ENCODE measurements around the gene STAT5B.

Gene STAT5B

DNA sequence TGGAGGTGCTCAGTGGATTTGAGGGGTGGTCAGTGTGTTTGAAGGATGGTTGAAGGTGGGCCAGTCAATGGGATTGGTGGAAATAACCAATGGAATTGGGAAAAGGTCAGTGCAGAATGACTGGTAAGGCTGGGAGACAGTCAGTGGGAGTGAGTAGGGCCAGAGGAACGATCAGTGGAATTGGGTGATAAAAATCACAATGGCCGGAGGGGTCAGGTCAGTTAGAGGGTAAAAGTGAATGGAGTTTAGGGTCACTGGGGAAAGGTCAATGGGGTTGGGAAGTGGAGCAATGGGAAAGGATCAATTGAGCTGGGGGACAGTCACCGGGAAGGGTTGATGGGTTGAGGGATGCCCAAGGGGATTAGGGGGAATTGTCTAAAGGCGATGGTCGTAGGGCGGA lies 110.4 kb downstream of the STAT5B start:
- Mint-ChIP-seq H3K36me3 (no peaks in the 10 kb centered on the region), H3K4me3 (no peak overlapping the region), H3K4me1 (peaks cover 8% of the 10 kb centered on the region), H3K9me3 (no peaks in the 10 kb centered on the region), H3K27ac (no peak overlapping the region)
- ATAC-seq = no peak
- no peak for DNase-seq (ENCODE audit: low spot score in 2 of 2)

DNA sequence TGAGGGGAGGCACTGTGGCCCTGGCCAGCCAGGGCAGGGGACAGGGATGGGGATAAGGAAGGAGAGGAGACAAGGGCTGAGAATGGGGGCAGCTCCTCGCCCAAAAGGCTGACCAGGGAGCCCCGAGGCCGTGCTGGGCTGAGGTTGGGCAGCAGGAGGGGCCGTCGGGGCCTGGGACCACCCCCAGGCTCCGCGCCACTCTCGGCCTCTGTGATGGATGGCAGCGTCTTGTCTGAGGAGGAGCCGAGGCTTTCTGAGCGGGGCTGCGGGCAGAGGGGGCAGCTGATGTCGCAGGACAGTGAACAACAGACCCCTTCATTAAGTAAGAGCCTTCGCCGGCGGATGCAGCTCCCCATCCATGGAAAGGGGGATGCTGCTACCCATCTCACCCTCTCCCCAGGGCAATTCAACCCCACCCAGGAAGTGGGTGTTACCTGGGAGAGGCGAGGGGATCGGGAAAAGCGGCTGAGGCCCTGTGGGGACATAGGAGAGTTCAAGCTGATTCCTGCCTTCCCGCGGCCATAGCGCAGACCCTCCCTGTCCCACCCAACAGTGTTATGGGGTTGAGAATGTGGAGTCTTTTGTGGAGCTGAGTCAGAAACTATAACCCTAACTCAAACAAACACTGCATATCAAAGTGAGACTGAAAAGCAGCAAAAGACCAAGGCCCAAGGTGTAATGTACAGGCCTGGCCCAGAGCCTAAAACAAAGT lies 112.3 kb downstream of the STAT5B start:
- H3K36me3 Mint-ChIP-seq = no peaks in the 10 kb centered on the region
- H3K27ac Mint-ChIP-seq = no peak overlapping the region
- no peaks in the 10 kb centered on the region for H3K9me3 Mint-ChIP-seq
- H3K4me1 Mint-ChIP-seq = peaks cover 8% of the 10 kb centered on the region
- DNase-seq (ENCODE audit: low spot score in 2 of 2) = no peak
- no peak for ATAC-seq
- no peak overlapping the region for H3K4me3 Mint-ChIP-seq

DNA sequence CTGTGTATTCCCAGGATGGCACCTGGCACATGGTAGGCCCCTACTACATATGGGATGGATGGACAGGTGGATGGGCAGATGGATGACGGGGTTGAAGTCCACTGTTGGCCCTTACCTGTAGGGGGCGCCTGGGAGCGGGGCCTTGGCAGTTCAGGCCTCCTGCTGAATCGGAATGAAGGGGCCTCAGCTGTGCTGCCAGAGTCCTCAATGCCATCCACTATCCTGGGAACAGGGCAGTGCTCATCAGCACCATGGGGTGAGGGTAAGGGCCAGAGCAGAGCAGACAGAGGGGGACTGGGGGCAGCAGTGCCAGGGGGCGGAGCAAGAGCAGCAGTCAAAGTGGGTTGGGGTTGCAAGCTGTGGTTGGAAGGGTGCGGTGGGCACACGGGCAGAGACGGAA lies 113.1 kb downstream of the STAT5B start:
- no peaks in the 10 kb centered on the region for H3K9me3 Mint-ChIP-seq
- H3K27ac Mint-ChIP-seq = peak overlapping the region; percentile 32
- H3K4me1 Mint-ChIP-seq = peaks cover 8% of the 10 kb centered on the region
- DNase-seq (ENCODE audit: low spot score in 2 of 2) (peak; percentile 44 to 76), ATAC-seq (peak; percentile 57)
- no peaks in the 10 kb centered on the region for H3K36me3 Mint-ChIP-seq
- no peak overlapping the region for H3K4me3 Mint-ChIP-seq

DNA sequence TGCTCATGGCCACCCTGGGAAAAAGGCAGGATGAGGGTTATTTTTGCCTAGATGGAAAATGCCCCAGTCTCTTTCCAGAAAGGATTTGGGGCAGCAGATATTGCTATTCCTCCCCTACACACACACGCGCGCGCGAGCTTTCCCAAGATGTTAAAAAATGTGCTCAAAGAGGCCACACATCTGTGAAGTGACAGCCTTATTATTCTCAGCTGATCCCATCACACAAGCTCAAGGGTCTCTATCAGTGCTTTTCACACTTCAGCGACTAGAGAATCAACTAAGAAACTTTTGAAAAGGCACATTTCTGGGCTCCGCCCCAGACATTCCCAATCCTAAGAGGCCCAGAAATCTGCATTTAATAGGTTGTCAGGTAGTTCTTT lies 115.7 kb downstream of the STAT5B start:
- Mint-ChIP-seq H3K4me3 (no peak overlapping the region), H3K4me1 (peaks cover 16% of the 10 kb centered on the region), H3K27ac (no peak overlapping the region), H3K36me3 (no peaks in the 10 kb centered on the region), H3K9me3 (no peaks in the 10 kb centered on the region)
- no peak for DNase-seq (ENCODE audit: low spot score in 2 of 2)
- no peak for ATAC-seq

DNA sequence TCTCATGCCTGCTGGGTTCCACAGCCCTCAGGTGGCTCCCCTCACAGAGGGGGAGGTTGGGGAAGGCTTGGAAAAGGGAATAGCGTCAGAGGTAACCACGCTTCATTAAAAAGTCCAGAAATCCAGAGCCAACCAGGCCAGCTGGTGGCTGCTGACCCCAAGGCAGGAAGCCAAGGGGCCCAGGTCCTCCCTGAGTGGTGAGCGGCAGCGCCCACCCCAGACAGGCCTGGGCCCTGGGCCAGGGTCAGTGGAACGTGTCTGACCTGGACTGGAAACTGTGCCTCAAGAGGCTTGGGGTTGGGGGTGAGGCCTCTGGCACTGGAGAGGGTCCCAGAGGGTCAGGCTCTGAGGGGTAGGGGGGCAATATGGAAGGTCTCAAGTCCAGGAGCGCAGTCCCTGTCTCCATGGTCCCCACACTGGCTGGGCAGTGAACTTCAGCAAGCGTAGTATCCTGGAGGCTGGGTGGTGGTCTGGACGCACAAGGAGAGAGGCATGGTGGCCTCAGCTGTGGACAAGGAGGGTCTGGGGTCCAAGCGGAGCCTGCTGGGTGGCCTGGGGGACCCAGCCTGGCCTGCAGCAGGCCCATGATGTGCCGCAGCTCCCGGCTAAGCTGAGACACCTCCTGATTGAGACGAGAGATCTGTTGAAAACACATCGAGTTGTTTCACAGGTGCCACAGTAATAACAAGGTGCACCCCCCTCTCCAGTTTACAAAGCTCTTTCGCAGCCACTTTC lies 116.2 kb downstream of the STAT5B start:
- DNase-seq (ENCODE audit: low spot score in 2 of 2) (no peak), ATAC-seq (no peak)
- Mint-ChIP-seq H3K36me3 (no peaks in the 10 kb centered on the region), H3K4me3 (no peak overlapping the region), H3K9me3 (no peaks in the 10 kb centered on the region), H3K4me1 (peaks cover 16% of the 10 kb centered on the region), H3K27ac (no peak overlapping the region)

DNA sequence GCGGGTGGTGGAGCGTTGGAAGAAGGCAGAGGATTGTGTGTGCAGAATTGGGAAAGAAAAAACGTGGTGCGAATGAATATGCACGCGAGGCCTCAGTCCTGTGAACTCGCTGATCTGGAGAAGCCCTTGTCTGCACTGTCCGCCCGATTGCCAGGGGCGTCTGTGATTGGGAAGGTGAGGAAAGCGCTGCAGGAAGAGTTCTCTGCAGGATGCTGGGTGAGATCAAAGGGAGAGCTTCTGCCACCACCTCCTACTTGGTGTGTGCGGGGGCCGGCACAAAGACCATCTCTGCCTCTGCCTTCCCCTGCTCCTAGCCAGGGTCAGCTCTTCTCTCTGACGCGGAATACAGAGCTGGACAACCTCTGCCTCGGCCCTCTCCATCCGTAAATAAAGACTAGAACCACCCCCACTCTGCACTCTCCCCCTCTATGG lies 120.6 kb downstream of the STAT5B start:
- H3K4me1 Mint-ChIP-seq = peaks cover 35% of the 10 kb centered on the region
- peak overlapping the region; percentile 95 for H3K27ac Mint-ChIP-seq
- ATAC-seq (no peak), DNase-seq (ENCODE audit: low spot score in 2 of 2) (no peak)
- peaks cover 18% of the 10 kb centered on the region for H3K36me3 Mint-ChIP-seq
- no peaks in the 10 kb centered on the region for H3K9me3 Mint-ChIP-seq
- H3K4me3 Mint-ChIP-seq = peak overlapping the region; percentile 92

DNA sequence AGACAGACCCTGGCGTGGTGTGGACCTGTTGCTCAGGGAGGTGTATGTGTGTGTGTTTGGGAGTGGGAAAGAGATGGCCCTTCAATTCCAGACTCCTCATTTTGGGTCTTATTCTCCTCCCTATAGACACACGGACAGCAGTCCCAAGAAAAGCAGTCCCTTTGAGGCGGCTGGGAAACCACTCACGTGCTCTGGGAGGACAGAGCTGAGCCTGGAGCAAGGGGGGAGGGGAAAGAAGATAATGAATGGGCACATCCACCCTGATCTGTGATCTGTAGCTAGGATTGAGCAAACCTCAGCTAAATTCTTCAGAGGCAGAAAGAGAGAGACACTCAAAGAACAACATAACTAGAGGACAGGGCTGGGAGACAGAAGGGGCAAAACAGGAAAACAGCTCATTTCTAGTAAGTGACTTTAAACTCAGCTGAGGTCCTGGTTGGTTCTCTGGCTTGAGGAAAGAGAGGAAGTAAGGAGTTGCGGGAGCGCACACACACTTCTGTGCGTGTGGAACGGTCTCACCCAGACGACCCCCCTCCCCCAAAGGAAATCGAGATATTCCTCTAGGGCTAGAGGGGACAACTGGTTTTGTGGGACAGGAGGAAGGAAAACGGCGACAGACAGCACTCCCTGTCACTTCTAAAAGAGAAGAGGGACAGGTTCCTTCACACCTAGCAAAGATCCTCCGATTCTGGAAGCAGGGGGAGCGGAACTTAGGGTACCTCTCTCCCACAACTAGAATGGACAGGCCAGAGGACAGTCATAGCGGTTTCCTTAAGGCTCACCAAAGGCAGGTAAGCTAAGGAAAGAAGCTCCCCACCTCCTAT lies 122.1 kb downstream of the STAT5B start:
- H3K27ac Mint-ChIP-seq = peak overlapping the region; percentile 95
- ATAC-seq = no peak
- peaks cover 21% of the 10 kb centered on the region for H3K36me3 Mint-ChIP-seq
- no peaks in the 10 kb centered on the region for H3K9me3 Mint-ChIP-seq
- DNase-seq (ENCODE audit: low spot score in 2 of 2) = no peak
- H3K4me3 Mint-ChIP-seq = peak overlapping the region; percentile 92
- H3K4me1 Mint-ChIP-seq = peaks cover 35% of the 10 kb centered on the region
